Lower leg skin (tissue), 4 donors: ENCODE measurements around the gene CLEC11A. TPM values are rescaled to one million over a fixed set of nuclear protein-coding genes. Genes with fewer than 3 reads are reported as not detected.

ENCODE experiments used
- DNase-seq, 2 donors: peaks; one replicate each; pipeline ENCODE4 v3.0.0-alpha.2; 2019; ENCODE audit warnings: low spot score in 2 of 2
- H3K4me3 ChIP-seq: fragments of 200-600 bp; sonication (generic); 2 replicates; pipeline ENCODE4 v1.5.1; 2017; ENCODE audit warnings: mild to moderate bottlenecking, low read depth; ENCODE audit not compliant: poor library complexity, severe bottlenecking
- POLR2A ChIP-seq, 2 donors: fragments of 450-650 bp; IDR thresholded peaks; one replicate each; pipeline ENCODE4 v1.6.1; 2016 to 2017; ENCODE audit warnings: antibody characterized with exemption in 2 of 2, mild to moderate bottlenecking in 1 of 2, moderate library complexity in 1 of 2
- WGBS, 2 donors: methylation state at CpG; one replicate each; pipeline ENCODE4 v1.1.5; 2018; 5-methylcytosine and 5-hydroxymethylcytosine counted together
- intact Hi-C: fragments of 100-400 bp; cut with DNase I; formaldehyde crosslinking; loops from one replicate; pipeline ENCODE4 v1.15.0; 2023; ENCODE audit warnings: low total_unique reads
- total RNA-seq, 4 donors: library from RNA; depleted of rRNA; stranded (reverse); fragments of >200 nt; gene quantifications; one replicate each; pipeline ENCODE4 v1.1.0, GENCODE V29; 2016
- TF ChIP-seq, protein P1 (sequence below), 3 donors: fragments of 450-650 bp; IDR thresholded peaks; one replicate each; pipeline ENCODE4 v1.5.1; 2016; ENCODE audit warnings: antibody characterized with exemption in 3 of 3, mild to moderate bottlenecking in 3 of 3, moderate library complexity in 2 of 3

CLEC11A gene
- total RNA-seq, 4 donors from 2014 or later: 9.5 to 19.2 (median 11.9) TPM

DNA sequence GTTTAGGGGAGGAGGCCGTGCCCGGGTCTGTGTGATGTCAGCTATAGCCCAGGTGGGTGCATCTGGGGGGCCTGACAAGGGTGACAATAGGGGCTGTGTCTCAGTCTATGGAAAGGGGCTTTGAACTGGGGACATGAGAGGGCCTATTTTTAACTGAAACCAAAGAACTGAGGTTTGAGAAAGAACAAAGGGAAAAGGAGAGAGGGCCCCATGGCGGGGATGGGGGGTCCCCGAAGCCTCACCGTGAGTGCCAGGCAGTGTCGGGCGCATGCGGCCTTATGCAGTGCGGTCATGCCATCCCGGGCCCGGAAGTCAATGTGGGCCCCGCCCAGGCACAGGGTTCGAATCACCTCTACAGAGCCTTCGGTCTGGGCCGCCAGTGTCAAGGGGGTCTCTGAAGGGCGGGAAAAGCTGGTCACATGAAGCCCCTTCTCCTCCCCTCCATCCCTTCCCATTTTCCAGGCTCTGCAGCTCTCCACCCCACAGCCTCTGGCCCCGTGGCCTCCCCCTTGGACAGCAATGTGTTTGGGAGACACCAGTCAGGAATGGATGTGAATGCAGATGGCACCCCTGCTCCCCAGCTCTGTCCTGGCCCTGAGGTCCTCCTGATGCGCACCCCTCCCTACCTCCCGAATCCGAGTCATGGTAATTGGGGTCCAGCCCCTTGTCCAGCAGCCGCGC is 9.5 kb upstream of the CLEC11A start:
- no peak overlapping the region for H3K4me3 ChIP-seq
- DNase-seq: no peak
- no peak for TF ChIP-seq POLR2A (IDR thresholded peaks at IDR 0.05)
- TF ChIP-seq, protein P1, sequence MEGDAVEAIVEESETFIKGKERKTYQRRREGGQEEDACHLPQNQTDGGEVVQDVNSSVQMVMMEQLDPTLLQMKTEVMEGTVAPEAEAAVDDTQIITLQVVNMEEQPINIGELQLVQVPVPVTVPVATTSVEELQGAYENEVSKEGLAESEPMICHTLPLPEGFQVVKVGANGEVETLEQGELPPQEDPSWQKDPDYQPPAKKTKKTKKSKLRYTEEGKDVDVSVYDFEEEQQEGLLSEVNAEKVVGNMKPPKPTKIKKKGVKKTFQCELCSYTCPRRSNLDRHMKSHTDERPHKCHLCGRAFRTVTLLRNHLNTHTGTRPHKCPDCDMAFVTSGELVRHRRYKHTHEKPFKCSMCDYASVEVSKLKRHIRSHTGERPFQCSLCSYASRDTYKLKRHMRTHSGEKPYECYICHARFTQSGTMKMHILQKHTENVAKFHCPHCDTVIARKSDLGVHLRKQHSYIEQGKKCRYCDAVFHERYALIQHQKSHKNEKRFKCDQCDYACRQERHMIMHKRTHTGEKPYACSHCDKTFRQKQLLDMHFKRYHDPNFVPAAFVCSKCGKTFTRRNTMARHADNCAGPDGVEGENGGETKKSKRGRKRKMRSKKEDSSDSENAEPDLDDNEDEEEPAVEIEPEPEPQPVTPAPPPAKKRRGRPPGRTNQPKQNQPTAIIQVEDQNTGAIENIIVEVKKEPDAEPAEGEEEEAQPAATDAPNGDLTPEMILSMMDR (IDR thresholded peaks at IDR 0.05): no peak
- 86 to 87% methylated on average over 22 of the region's 22 CpGs for WGBS, 2 donors
- intact Hi-C loops: loop anchor here (10.0 kb wide), 1 partner anchor 61 kb away; the partner anchor contains the start of gene GPR32

DNA sequence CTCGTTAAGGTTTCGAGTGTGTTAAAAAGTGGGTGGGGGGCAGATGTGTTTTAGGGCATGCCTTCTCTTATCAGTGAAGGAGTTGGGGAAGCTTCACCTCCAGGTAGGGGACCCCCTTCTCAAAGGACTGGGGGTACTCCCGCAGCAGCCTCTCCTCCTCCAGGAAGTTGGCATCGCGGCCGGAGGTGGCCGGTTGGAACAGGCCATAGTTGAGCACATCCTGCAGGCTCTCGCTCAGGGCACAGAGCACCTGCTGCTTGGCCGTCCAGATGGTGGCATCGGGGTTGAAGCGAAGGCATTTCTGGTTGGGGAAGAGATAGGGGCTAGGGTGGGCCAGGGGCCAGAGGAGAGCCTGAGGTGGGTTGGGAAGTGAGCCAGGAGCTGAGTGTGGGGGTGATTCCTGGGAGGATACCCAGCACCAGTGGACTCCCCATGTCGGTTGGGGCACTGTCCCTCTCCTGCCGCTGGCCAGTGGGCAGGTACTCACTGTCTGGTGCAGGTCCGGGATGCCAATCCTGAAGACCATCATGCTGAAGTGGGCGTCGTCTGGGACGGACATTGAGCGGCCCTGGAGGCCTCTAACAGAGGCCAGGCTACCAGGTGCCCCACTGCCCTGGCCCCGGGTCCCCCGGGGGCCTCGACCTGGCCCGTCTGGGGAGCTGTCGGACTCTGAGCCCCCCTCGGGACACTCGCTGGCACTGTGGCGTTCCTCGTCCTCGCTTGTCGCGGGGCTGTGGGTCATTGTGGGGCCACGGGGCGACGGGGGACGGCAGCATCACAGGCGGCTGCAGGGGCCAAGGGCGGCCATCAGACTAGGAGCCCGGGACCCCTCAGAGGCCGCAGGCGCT is 6.8 kb upstream of the CLEC11A start:
- TF ChIP-seq, protein P1 (IDR thresholded peaks at IDR 0.05): no peak
- TF ChIP-seq POLR2A (IDR thresholded peaks at IDR 0.05): no peak
- WGBS, 2 donors: 87 to 88% methylated on average over 25 to 33 of the region's 39 CpGs
- intact Hi-C loops: loop anchor here (10.0 kb wide), 1 partner anchor 58 kb away; the partner anchor contains the start of gene GPR32
- no peak overlapping the region for H3K4me3 ChIP-seq
- DNase-seq: no peak

DNA sequence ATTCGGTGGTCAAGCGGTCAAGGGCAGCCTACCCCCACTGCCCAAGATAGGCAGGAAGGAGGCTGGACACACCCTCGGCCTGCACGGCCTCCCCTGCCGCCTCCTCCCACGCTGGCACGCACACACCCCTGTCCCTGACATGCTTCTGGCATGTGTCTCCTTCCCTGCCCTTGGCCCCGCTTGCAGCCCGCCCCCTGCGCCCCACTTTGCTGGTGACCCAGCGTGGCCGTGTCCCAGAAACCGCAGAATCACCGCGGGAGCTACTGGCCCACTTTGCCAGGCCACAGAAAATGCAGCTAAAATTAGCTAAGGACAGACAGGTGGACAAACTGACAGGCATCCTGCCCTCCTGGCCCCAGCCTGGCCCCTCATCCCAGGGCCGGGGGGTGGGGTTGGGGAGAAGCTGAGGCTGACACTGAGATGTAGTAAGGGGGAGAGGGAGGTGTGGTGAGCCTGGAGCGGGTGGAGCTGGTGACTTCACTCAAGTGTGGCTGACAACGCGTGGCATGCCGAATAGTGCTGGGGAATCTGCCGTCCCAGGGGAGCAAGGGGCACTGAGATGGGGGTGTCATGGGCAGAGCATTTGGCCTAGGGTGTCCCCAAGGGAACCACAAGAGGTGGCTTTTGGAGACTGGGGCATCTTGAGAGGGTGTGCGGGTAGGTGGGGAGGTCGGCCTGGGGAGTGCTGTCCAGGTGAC is 6.0 kb upstream of the CLEC11A start:
- 43 to 57% methylated on average over 23 of the region's 23 CpGs for WGBS, 2 donors
- DNase-seq: no peak
- intact Hi-C loops: loop anchor here (10.0 kb wide), 1 partner anchor 58 kb away; the partner anchor contains the start of gene GPR32
- no peak overlapping the region for H3K4me3 ChIP-seq
- TF ChIP-seq, protein P1 (IDR thresholded peaks at IDR 0.05): no peak
- TF ChIP-seq POLR2A (IDR thresholded peaks at IDR 0.05): no peak

DNA sequence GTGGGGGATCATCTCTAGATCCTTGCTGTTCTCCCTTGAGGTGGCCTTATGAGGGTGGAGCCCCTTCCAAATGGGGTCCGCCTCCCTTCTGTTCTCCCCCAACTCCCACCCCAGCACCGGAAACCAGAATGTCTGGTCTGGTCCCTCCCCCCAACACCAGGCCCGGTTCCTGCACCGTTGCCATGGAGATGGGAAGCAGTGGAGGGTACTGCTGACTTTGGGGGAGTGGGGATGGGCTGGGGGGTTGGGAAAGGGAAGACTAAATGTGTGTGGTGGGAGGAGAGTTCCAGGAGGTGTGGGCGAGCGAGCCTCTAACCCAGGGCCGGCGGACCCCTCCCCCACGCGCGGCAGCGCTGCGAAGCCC is 5.3 kb upstream of the CLEC11A start:
- intact Hi-C loops: loop anchor here (10.0 kb wide), 1 partner anchor 57 kb away; the partner anchor contains the start of gene GPR32
- WGBS, 2 donors: 7 to 9% methylated on average over 13 of the region's 13 CpGs
- TF ChIP-seq POLR2A (IDR thresholded peaks at IDR 0.05): no peak
- TF ChIP-seq, protein P1 (IDR thresholded peaks at IDR 0.05): no peak
- no peak overlapping the region for H3K4me3 ChIP-seq
- DNase-seq: no peak

DNA sequence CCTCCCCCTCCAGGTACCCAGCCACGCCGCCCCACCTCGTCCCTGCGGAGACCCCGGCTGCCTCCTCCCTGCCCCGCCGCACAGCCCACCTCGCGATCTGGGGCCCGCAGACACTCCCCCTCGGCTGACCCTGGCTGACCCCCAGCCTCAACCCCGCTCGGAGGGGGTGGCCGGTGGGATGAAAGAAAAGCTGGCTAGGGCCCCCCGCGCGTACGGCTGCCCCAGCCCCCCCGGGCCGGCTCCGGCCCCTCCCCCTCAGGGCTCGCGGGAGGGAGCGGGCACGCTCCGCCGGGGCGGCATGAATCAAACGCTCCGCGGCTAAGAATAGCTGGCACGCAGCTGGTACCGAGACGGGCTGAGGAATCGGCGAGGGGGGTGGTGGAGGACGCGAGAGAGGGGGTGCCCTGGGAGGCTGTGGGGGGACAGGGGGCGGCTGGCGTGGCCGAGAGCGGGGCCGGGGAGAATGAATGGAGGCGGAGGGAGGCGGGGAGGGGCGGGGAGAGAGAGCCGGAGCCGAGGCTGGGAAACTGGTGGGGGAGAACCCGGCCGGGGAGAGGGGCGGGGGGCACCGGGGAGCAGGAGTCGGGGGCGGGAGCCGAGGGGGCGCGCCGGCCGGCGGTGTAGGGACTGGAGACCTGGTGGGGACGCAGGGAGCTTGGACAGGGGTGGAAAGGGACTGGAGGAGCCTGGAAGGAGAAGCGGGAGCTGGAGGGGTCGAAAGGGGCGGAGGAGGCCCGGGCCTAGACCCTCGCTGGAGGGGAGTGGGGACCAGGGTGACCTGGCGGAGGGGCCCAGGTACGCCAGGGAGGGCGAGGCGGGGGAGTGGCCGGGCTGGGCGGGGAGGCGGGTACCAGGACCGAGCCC is 4.7 kb upstream of the CLEC11A start:
- H3K4me3 ChIP-seq: no peak overlapping the region
- WGBS, 2 donors: 2 to 3% methylated on average over 31 to 47 of the region's 74 CpGs
- TF ChIP-seq, protein P1 (IDR thresholded peaks at IDR 0.05): no peak
- no peak for TF ChIP-seq POLR2A (IDR thresholded peaks at IDR 0.05)
- DNase-seq: no peak
- intact Hi-C loops: loop anchor here (10.0 kb wide), 1 partner anchor 56 kb away; the partner anchor contains the start of gene GPR32
